Sigmoid colon (tissue), 4 donors: Measurements from ENCODE around the gene WFS1.

Experiments
- CTCF ChIP-seq, 4 experiments: fragments of 450-650 bp in 3 of 4; fragments of 200-600 bp in 1 of 4; IDR thresholded peaks; one replicate each; pipeline ENCODE4 v1.5.1; 2016 to 2019; ENCODE audit warnings: antibody characterized with exemption in 4 of 4, mild to moderate bottlenecking in 3 of 4, moderate library complexity in 2 of 4
- EP300 ChIP-seq, 4 donors: sonication (generic); formaldehyde crosslinking; IDR thresholded peaks; one replicate each; pipeline ENCODE4 v1.6.1; 2017; ENCODE audit warnings: antibody characterized with exemption in 4 of 4
- POLR2A ChIP-seq, 2 donors: fragments of 450-650 bp; IDR thresholded peaks; one replicate each; pipeline ENCODE4 v1.6.1; 2016; ENCODE audit warnings: antibody characterized with exemption in 2 of 2, mild to moderate bottlenecking in 2 of 2, moderate library complexity in 2 of 2
- POLR2AphosphoS5 ChIP-seq, 4 donors: sonication (generic); formaldehyde crosslinking; IDR thresholded peaks; one replicate each; pipeline ENCODE4 v1.6.1; 2017; ENCODE audit warnings: antibody characterized with exemption in 4 of 4

DNA sequence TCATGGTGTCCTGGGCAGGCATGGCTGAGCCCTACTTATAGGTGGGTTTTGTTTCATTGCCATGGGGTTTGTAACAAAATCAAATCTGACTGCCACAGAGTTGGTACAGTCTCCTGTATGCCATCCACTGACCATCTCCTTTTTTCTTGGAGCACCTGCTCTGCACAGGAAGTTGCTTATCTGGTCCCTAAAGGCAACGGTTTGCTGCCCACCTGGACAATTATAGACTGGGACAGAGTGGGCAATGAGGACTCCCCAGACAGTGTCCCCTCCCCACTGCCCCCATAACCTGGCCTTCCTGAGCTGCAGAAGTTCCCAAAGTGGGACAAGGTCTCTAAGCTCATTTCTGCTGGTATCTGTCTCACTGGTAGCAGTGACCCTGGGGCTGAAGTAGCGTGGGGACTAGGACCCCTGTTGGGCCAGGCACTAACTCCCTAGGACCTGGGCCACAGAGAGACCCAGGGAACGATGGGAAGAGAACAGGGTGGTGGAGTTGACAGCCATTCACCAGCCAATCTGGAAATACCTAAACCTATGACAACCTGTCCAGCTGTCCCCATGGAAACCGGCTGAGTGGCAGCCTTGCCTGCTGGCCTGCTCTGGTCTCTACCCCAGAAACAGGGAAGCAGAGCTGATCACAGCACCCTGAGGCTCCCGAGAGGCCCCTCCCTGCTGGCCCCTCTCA is 64.7 kb downstream of the WFS1 start:
- TF ChIP-seq CTCF (IDR thresholded peaks at IDR 0.05) (no peak), EP300 (IDR thresholded peaks at IDR 0.05) (no peak), POLR2A (IDR thresholded peaks at IDR 0.05) (no peak), POLR2AphosphoS5 (IDR thresholded peaks at IDR 0.05) (no peak)
